Activated naive CD4-positive, alpha-beta T cell (primary cell): Measurements from ENCODE around the gene ANGPTL8.
A peak's percentile ranks its signal among the peaks of the same experiment; 100 is the strongest.

Experiments
- DNase-seq, 4 experiments: peaks; one replicate each; lab custom pipeline; 2025; lab: John Stamatoyannopoulos, UW

The ANGPTL8 gene

GRCh38 chr19:11203194-11204075 lies 36.0 kb upstream of the ANGPTL8 start:
- peak in 1 of 4 experiments; percentile 21 for DNase-seq

- no peak for DNase-seq
Observed at GRCh38 chr19:11204076-11204602, 35.3 kb upstream of the ANGPTL8 start.

GRCh38 chr19:11204943-11205349 lies 34.5 kb upstream of the ANGPTL8 start:
- DNase-seq = no peak

GRCh38 chr19:11205939-11206570 lies 33.4 kb upstream of the ANGPTL8 start:
- no peak for DNase-seq

GRCh38 chr19:11208561-11209471 lies 30.6 kb upstream of the ANGPTL8 start:
- DNase-seq = no peak

GRCh38 chr19:11209839-11210655 lies 29.4 kb upstream of the ANGPTL8 start:
- no peak for DNase-seq

- no peak for DNase-seq
Observed at GRCh38 chr19:11210656-11210928, 28.8 kb upstream of the ANGPTL8 start.

- no peak for DNase-seq
Observed at GRCh38 chr19:11214387-11214786, 25.0 kb upstream of the ANGPTL8 start.

GRCh38 chr19:11221082-11221598 lies 18.3 kb upstream of the ANGPTL8 start:
- no peak for DNase-seq

GRCh38 chr19:11223200-11223599 lies 16.2 kb upstream of the ANGPTL8 start:
- DNase-seq = no peak

- no peak for DNase-seq
Observed at GRCh38 chr19:11224429-11224828, 15.0 kb upstream of the ANGPTL8 start.

GRCh38 chr19:11225172-11225571 lies 14.2 kb upstream of the ANGPTL8 start:
- no peak for DNase-seq

GRCh38 chr19:11225815-11226214 lies 13.6 kb upstream of the ANGPTL8 start:
- DNase-seq = no peak

- DNase-seq = no peak
Observed at GRCh38 chr19:11226716-11227166, 12.7 kb upstream of the ANGPTL8 start.

GRCh38 chr19:11227195-11227886 lies 12.1 kb upstream of the ANGPTL8 start:
- DNase-seq = no peak

GRCh38 chr19:11230621-11231386 lies 8.6 kb upstream of the ANGPTL8 start:
- DNase-seq = no peak

GRCh38 chr19:11232555-11232954 lies 6.9 kb upstream of the ANGPTL8 start:
- no peak for DNase-seq

- no peak for DNase-seq
Observed at GRCh38 chr19:11233073-11233472, 6.3 kb upstream of the ANGPTL8 start.

- no peak for DNase-seq
Observed at GRCh38 chr19:11234486-11235075, 4.8 kb upstream of the ANGPTL8 start.
